ENCODE measurements around the gene MPHOSPH8.
A peak's percentile ranks its signal among the peaks of the same experiment; 100 is the strongest.

Gene MPHOSPH8

DNA sequence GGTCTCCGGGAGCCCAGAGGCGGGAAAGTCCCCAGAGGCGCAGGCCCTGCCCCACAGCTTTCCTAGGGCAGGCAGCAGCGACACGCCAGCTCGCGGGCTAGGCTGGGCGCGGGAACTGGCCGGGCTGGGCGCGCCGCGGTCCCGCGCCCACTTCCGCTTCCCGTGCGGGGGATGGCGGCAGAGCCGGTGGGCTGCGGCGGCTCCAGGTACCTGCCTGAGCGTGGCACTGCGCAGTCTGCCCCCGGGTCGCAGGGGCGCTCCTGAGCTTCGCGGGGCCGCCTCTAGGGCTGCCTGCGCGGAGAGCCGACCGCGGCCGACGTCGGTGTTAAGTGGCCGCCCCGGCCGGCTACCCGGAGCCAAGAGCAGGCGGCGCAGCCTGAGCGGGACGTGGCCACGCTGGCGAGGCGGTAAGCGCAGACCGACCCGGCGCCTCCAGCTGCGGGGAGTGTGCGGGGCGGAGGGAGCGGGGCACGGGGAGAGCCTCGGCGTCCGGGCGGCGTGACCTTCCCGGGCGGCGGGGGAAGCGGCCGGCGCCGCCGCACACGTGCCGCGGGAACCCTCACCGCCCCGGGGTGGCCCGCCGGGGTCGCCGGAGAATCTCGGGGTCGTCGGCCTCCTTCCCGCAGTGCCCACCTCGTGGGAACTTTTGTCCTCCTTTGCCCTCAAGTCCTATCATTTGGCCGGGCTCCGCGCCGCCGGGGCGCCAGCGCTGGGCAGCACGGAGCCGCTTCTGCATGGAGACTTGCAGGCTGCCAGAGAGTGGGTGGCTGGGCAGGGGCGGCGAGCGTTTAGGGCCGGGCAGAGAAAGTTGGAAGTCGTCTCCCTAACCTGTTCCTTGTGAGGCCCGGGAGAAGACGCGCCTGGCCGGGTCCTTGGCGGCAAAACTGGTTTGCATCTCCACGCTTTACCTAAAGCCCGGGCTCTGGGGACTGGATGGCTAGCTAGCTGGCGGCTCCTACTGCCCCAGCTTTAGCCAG is 31.4 kb upstream of the MPHOSPH8 start:
- H3K36me3 ChIP-seq (ENCODE audit: insufficient read depth, low read length) = no peaks in the 10 kb centered on the region
- no peaks in the 10 kb centered on the region for H3K4me1 ChIP-seq (ENCODE audit: insufficient read depth, low read length)
- 8% methylated on average over 108 of the region's 108 CpGs for WGBS
- H3K27me3 ChIP-seq (ENCODE audit: insufficient read depth, low read length) = peaks cover 29% of the 10 kb centered on the region
- peak overlapping the region; percentile 60 for H3K4me3 ChIP-seq (ENCODE audit: low read length)
- peak overlapping the region; percentile 73 for H3K9ac ChIP-seq (ENCODE audit: low read depth, low read length)
- H3K9me3 ChIP-seq (ENCODE audit: insufficient read depth, low read depth, low read length) = peaks cover 35% of the 10 kb centered on the region
- H3K27ac ChIP-seq (ENCODE audit: low read depth, low read length) = no peak overlapping the region

DNA sequence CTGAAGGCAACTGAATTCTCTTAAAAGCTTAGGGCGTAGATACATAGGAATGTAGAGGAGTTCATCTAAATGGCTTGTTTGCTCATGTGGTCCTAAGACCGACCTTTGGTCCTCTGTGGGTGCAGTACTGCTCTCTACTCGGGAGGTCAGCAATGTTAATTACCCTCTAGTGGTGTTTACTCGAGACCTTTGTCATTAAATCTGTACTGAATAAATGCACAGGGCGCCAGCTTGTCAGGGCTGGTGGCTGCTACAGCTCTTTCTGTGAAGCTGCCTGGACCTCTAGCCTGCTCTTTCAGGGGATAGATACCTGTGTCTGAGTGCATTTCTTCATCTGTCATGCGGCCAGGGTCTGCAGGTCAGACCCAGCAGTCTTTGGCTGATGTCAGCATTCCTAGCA is 29.2 kb upstream of the MPHOSPH8 start:
- Histone ChIP-seq H3K27me3 (ENCODE audit: insufficient read depth, low read length) (peaks cover 29% of the 10 kb centered on the region), H3K9ac (ENCODE audit: low read depth, low read length) (no peak overlapping the region), H3K4me1 (ENCODE audit: insufficient read depth, low read length) (no peaks in the 10 kb centered on the region), H3K36me3 (ENCODE audit: insufficient read depth, low read length) (no peaks in the 10 kb centered on the region), H3K27ac (ENCODE audit: low read depth, low read length) (no peak overlapping the region), H3K4me3 (ENCODE audit: low read length) (no peak overlapping the region), H3K9me3 (ENCODE audit: insufficient read depth, low read depth, low read length) (peaks cover 39% of the 10 kb centered on the region)
- WGBS = 67% methylated on average over 6 of the region's 6 CpGs

DNA sequence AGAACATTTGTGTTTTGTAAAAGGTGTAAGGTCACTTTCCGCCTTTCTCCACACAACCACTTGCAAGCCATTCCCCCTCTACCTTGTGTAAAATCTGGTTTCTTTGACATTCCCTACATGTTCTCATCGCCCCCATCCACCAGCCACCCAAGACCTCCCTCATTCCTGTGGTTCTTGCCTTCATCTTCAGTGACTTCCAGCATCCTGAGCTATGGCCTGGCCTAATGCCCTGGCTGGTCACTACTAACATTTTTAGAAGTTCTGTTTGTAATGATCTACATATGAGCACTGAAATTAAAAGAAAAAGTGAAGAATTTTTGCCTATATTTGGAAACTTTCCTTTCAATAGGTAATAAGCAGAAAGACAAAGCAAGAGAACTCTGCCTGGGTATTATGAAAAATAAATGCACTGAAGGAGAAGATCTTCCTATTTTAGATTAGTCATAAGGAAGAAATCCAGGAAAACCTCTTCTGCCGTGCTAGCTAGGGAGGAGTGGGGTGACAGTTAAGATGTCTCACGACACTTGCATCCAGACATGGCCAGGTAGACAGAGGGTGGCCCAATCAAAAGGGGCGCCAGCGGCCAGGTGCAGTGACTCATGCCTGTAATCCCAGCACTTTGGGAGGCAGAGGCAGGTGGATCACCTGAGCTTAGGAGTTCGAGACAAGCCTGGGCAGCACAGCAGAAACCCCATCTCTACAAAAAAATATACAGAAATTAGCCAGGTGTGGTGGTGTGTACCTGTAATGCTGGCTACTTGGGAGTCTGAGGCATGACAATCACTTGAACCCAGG is 28.1 kb upstream of the MPHOSPH8 start:
- Histone ChIP-seq H3K27ac (ENCODE audit: low read depth, low read length) (no peak overlapping the region), H3K4me1 (ENCODE audit: insufficient read depth, low read length) (no peaks in the 10 kb centered on the region)
- 84% methylated on average over 7 of the region's 7 CpGs for WGBS

DNA sequence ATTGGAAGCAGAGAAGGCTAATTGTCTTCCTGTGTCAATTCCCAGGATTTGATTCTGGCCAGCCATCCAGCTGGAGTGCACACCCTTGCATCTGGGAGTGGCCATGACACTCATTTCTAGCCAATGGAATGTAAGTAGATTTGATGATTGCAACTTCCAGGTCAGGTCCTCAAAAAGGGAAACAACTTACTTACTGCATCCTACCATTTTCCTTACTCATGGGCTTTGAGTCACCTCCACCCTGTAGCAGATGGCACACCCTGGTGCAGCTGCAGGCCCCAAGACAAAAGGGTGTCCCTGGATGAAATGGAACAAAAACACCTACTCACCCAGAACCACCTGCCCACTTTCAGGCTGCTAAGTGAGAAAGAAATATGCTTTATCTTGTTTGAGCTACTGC is 27.3 kb upstream of the MPHOSPH8 start:
- H3K4me3 ChIP-seq (ENCODE audit: low read length) = no peak overlapping the region
- H3K36me3 ChIP-seq (ENCODE audit: insufficient read depth, low read length) = no peaks in the 10 kb centered on the region
- peaks cover 41% of the 10 kb centered on the region for H3K9me3 ChIP-seq (ENCODE audit: insufficient read depth, low read depth, low read length)
- H3K27me3 ChIP-seq (ENCODE audit: insufficient read depth, low read length) = peaks cover 27% of the 10 kb centered on the region
- no peak overlapping the region for H3K27ac ChIP-seq (ENCODE audit: low read depth, low read length)
- H3K9ac ChIP-seq (ENCODE audit: low read depth, low read length) = no peak overlapping the region
- H3K4me1 ChIP-seq (ENCODE audit: insufficient read depth, low read length) = no peaks in the 10 kb centered on the region

More for the DNA sequence above, 28.1 kb upstream of the MPHOSPH8 start:
- Histone ChIP-seq H3K9me3 (ENCODE audit: insufficient read depth, low read depth, low read length) (peaks cover 41% of the 10 kb centered on the region), H3K36me3 (ENCODE audit: insufficient read depth, low read length) (no peaks in the 10 kb centered on the region), H3K27me3 (ENCODE audit: insufficient read depth, low read length) (peaks cover 29% of the 10 kb centered on the region), H3K4me3 (ENCODE audit: low read length) (no peak overlapping the region), H3K9ac (ENCODE audit: low read depth, low read length) (no peak overlapping the region)

DNA sequence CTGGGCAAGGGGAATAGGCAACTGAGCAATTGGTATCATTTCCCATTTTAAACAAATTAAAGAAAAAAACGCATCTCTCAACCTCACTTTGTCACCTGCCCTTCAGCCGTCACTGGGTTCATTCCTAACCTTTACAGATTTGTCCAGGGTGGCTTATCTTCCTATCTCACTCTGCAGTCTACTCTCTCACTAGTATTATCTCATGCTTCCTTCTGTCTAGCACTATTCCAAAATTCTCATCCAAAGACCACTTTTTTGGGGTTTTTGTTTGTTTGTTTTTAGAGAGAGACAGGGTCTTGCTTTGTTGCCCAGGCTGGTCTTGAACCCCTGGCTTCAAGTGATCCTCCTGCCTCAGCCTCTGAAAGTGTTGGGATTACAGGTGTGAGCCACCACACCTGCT is 26.7 kb upstream of the MPHOSPH8 start:
- H3K9me3 ChIP-seq (ENCODE audit: insufficient read depth, low read depth, low read length) = peaks cover 45% of the 10 kb centered on the region
- no peak overlapping the region for H3K4me3 ChIP-seq (ENCODE audit: low read length)
- H3K27ac ChIP-seq (ENCODE audit: low read depth, low read length) = no peak overlapping the region
- no peaks in the 10 kb centered on the region for H3K36me3 ChIP-seq (ENCODE audit: insufficient read depth, low read length)
- peaks cover 21% of the 10 kb centered on the region for H3K27me3 ChIP-seq (ENCODE audit: insufficient read depth, low read length)
- H3K4me1 ChIP-seq (ENCODE audit: insufficient read depth, low read length) = no peaks in the 10 kb centered on the region
- 86% methylated on average over 2 of the region's 2 CpGs for WGBS
- no peak overlapping the region for H3K9ac ChIP-seq (ENCODE audit: low read depth, low read length)

DNA sequence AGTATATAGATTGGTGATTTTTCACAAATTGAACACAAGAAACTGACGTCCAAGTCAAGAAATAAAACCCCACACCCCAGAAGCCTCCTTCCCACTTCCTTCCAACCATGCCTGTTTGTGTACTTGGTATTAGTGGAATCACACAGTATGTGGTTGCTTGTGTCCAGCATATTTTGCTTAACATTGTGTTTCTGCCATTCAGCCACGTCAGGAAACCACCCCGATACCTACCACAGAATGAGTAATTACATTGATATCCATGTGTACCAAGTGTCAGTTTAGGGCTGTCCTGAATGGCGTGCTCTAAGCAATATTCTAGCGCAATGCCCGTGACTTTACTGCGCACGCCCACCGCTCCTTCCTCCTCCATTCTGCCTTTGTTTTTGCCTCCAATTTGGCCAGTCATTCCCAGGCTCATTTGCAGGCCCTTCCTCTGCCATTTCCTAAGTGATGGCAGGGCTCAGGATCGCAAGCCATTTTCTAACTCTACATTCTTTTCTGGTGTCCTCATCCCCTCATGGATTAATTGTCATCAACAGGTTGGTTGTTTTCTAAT is 25.9 kb upstream of the MPHOSPH8 start:
- peaks cover 45% of the 10 kb centered on the region for H3K9me3 ChIP-seq (ENCODE audit: insufficient read depth, low read depth, low read length)
- H3K36me3 ChIP-seq (ENCODE audit: insufficient read depth, low read length) = no peaks in the 10 kb centered on the region
- no peaks in the 10 kb centered on the region for H3K4me1 ChIP-seq (ENCODE audit: insufficient read depth, low read length)
- no peak overlapping the region for H3K9ac ChIP-seq (ENCODE audit: low read depth, low read length)
- H3K27ac ChIP-seq (ENCODE audit: low read depth, low read length) = no peak overlapping the region
- 91% methylated on average over 9 of the region's 10 CpGs for WGBS
- H3K27me3 ChIP-seq (ENCODE audit: insufficient read depth, low read length) = peaks cover 13% of the 10 kb centered on the region
- no peak overlapping the region for H3K4me3 ChIP-seq (ENCODE audit: low read length)

DNA sequence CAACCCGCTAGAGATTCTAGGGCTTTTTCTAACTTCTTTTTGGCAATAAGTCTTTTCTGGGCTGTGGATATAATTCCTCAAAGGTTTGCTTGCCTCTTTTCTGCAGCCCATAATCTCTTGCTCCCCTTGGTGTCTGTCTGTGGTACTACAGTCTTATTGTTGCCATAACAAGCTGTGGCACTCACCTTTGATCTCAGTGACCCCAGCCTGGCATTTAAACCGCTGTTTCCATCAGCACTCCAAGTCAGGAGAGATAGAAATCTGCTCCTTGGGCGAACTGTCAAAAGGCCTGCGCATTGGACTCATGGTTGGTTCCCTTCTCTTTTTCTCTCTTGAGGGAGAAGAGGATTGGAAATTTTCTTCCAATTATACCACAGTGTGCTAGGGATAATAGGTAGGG is 14.5 kb upstream of the MPHOSPH8 start:
- H3K9ac ChIP-seq (ENCODE audit: low read depth, low read length) = no peak overlapping the region
- H3K4me1 ChIP-seq (ENCODE audit: insufficient read depth, low read length) = no peaks in the 10 kb centered on the region
- H3K27me3 ChIP-seq (ENCODE audit: insufficient read depth, low read length) = no peaks in the 10 kb centered on the region
- peaks cover 48% of the 10 kb centered on the region for H3K9me3 ChIP-seq (ENCODE audit: insufficient read depth, low read depth, low read length)
- no peak overlapping the region for H3K4me3 ChIP-seq (ENCODE audit: low read length)
- H3K27ac ChIP-seq (ENCODE audit: low read depth, low read length) = no peak overlapping the region
- 49% methylated on average over 4 of the region's 4 CpGs for WGBS
- no peaks in the 10 kb centered on the region for H3K36me3 ChIP-seq (ENCODE audit: insufficient read depth, low read length)

DNA sequence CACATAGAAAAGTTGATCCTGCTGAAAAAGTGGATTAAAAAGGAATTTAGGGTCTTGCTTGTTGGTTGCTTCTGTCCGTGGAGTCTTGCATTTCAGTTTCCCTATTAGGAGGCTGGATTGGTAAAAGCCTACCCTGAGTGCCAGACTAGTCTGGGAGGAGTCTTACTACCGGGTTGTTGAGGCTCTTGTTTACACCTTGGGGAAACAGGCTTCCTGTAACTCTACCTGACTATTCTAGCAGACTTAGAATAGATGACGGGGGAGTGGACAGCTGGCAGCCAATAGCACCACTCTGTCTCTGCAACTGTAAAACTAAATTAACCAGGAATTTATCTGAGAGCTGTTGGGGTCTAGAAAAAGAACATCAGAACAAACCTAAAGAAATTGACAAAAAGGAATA is 11.3 kb upstream of the MPHOSPH8 start:
- 66% methylated on average over 2 of the region's 3 CpGs for WGBS
- Histone ChIP-seq H3K4me3 (ENCODE audit: low read length) (no peak overlapping the region), H3K4me1 (ENCODE audit: insufficient read depth, low read length) (no peaks in the 10 kb centered on the region), H3K27me3 (ENCODE audit: insufficient read depth, low read length) (no peaks in the 10 kb centered on the region), H3K9me3 (ENCODE audit: insufficient read depth, low read depth, low read length) (peaks cover 57% of the 10 kb centered on the region), H3K27ac (ENCODE audit: low read depth, low read length) (no peak overlapping the region), H3K9ac (ENCODE audit: low read depth, low read length) (no peak overlapping the region), H3K36me3 (ENCODE audit: insufficient read depth, low read length) (no peaks in the 10 kb centered on the region)

DNA sequence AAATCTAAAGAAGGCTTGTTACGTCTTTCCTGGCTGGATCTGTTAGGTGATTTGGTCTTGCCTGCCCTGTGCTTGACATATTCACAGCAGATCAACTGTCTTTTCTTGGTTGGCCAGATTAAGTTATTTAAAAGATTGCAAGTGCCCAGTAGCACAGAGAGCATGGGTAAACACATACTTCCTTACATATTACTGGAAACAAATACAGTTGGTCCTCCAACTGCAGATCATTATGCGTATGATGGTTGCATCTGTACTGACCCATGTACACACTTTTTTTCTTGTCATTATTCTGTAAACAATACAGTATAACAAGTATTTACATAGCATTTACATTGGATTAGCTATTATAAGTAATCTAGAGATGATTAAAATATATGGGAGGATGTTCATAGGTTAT is 9.2 kb upstream of the MPHOSPH8 start:
- Histone ChIP-seq H3K4me1 (ENCODE audit: insufficient read depth, low read length) (no peaks in the 10 kb centered on the region), H3K9me3 (ENCODE audit: insufficient read depth, low read depth, low read length) (peaks cover 39% of the 10 kb centered on the region; the same call in 1 of the 2 replicates), H3K27me3 (ENCODE audit: insufficient read depth, low read length) (no peaks in the 10 kb centered on the region), H3K36me3 (ENCODE audit: insufficient read depth, low read length) (no peaks in the 10 kb centered on the region), H3K4me3 (ENCODE audit: low read length) (no peak overlapping the region), H3K9ac (ENCODE audit: low read depth, low read length) (no peak overlapping the region), H3K27ac (ENCODE audit: low read depth, low read length) (no peak overlapping the region)
- WGBS = 81% methylated on average over 2 of the region's 2 CpGs

DNA sequence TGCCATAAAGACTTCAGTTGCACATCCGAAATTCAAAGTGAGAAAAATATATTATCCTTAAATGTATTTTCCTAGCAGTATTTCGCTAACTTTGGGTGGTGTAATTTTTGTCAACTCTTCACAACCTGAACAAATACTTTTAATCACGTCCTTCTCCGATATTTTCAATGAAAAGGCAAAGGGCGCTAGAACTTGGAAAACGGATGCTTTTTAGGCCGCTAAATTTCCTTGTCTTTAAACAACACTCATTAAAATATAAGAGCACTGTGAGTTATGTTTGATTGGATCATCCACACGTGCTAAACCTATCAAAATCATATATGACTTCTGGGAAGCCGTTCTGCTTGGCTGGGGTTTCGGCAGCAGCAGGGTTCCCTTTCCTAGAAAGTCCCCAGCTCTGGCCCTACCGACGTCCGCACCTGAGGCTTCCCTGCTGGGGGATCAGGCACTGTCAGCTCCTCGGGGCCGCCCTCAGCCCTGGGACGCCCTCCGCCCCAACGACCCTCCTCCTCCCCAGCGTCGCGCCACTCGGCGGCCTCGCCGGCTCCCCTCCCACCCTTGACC is 462 bp upstream of the MPHOSPH8 start:
- H3K27me3 ChIP-seq (ENCODE audit: insufficient read depth, low read length) = no peaks in the 10 kb centered on the region
- WGBS = 17% methylated on average over 24 of the region's 25 CpGs
- 0 out of 2 replicates have a peak, but pooled peaks cover 14% of the 10 kb centered on the region for H3K9me3 ChIP-seq (ENCODE audit: insufficient read depth, low read depth, low read length)
- peak overlapping the region; percentile 94 for H3K4me3 ChIP-seq (ENCODE audit: low read length)
- no peak overlapping the region for H3K27ac ChIP-seq (ENCODE audit: low read depth, low read length)
- H3K9ac ChIP-seq (ENCODE audit: low read depth, low read length) = peak overlapping the region; percentile 18
- peaks cover 9% of the 10 kb centered on the region for H3K4me1 ChIP-seq (ENCODE audit: insufficient read depth, low read length)
- peaks cover 2% of the 10 kb centered on the region; the same call in 1 of the 2 replicates for H3K36me3 ChIP-seq (ENCODE audit: insufficient read depth, low read length)
